ENCODE results near the gene MARCHF3.

DNA sequence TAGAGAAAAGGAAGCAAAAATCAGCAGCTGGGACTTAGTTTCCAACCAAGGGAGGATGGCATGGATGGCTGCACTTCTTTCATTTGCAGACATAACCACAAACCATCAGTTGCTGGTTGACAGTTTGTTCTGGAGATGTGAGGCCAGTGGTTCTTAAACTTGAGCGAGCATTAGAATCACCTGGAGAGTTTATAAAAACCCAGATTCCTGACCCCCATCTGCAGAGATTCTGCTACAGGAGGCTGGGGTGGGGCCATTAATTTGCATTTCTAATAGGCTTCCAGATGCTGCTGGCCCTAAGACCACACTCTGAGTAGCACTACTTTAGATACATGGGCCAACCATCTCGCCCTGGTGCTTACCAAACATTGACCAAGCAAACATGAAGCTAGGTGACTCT lies 60.8 kb downstream of the MARCHF3 start:
- TF ChIP-seq, protein P1, sequence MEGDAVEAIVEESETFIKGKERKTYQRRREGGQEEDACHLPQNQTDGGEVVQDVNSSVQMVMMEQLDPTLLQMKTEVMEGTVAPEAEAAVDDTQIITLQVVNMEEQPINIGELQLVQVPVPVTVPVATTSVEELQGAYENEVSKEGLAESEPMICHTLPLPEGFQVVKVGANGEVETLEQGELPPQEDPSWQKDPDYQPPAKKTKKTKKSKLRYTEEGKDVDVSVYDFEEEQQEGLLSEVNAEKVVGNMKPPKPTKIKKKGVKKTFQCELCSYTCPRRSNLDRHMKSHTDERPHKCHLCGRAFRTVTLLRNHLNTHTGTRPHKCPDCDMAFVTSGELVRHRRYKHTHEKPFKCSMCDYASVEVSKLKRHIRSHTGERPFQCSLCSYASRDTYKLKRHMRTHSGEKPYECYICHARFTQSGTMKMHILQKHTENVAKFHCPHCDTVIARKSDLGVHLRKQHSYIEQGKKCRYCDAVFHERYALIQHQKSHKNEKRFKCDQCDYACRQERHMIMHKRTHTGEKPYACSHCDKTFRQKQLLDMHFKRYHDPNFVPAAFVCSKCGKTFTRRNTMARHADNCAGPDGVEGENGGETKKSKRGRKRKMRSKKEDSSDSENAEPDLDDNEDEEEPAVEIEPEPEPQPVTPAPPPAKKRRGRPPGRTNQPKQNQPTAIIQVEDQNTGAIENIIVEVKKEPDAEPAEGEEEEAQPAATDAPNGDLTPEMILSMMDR (IDR thresholded peaks at IDR 0.05; ENCODE audit: low read length), result no peak
- no peak for TF ChIP-seq EZH2 (IDR thresholded peaks at IDR 0.05; ENCODE audit: borderline replicate concordance, low read length)

Data from OCI-LY1 (cell line).